Measurements from ENCODE around the gene TCHH. TPM values are rescaled to one million over a fixed set of nuclear protein-coding genes. Genes with fewer than 3 reads are reported as not detected.
"Not testable (repeated sequence)": the region's sequence is repeated elsewhere in the genome, so short reads cannot be mapped to it uniquely, and the experiment has no call there.

The TCHH gene
- total RNA-seq, 4 donors from 2014 or later = under 0.01 to 0.50 (median 0.11) TPM; not detected in 1

DNA sequence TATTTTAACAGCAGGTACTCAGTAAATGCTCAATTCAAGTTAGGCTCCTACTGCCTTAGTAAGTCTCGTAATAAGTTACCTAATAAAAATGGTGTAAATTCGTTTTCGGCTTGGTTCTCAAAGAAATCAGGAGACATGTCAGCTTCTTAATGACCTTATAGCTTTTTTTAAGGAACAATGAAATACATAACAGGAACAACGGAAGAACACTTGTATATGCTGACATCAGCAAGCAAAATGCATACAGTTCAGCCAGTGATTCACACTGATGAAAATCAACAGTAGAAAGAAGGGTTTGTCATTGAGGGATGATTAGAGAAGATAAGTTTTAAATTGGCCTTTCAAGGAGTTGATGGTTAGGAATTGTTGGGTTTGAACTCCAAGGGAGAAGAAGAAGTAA, 30.5 kb upstream of the TCHH start:
- WGBS = 73% methylated on average over 4 of the region's 4 CpGs
- TF ChIP-seq EP300 (IDR thresholded peaks at IDR 0.05) = no peak
- TF ChIP-seq CTCF (IDR thresholded peaks at IDR 0.05) = no peak
- TF ChIP-seq POLR2A (IDR thresholded peaks at IDR 0.05; ENCODE audit: low read depth) = no peak
- TF ChIP-seq POLR2AphosphoS5 (IDR thresholded peaks at IDR 0.05) = no peak
- Histone ChIP-seq H3K27me3 (peaks cover 0 to 19% (median 0%) of the 10 kb centered on the region in 4 donors), H3K4me1 (no peaks in the 10 kb centered on the region), H3K36me3 (no peaks in the 10 kb centered on the region), H3K27ac (replicated peaks in 1 of 4) (no peak overlapping the region), H3K4me3 (no peak overlapping the region), H3K9me3 (peaks cover 0 to 18% (median 16%) of the 10 kb centered on the region in 4 donors)
- DNase-seq (ENCODE audit: extremely low spot score) = no peak
- intact Hi-C loops (cut with DNase I) = no loop called here

DNA sequence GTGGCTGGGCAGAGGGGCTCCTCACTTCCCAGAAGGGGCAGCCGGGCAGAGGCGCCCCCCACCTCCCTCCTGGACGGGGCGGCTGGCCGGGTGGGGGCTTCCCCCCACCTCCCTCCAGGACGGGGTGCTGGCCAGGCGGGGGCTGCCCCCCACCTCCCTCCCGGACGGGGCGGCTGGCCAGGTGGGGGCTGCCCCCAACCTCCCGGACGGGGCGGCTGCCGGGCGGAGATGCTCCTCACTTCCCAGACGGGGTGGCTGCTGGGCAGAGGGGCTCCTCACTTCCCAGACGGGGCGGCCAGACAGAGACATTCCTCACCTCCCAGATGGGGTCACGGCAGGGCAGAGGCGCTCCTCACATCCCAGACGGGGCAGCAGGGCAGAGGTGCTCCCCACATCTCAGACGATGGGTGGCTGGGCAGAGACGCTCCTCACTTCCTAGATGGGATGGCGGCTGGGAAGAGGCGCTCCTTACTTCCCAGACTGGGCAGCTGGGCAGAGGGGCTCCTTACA, 29.5 kb upstream of the TCHH start:
- H3K4me1 ChIP-seq; DNase-seq (ENCODE audit: extremely low spot score); H3K36me3 ChIP-seq; intact Hi-C loops (cut with DNase I); H3K4me3 ChIP-seq; H3K27ac ChIP-seq (replicated peaks in 1 of 4): not testable (repeated sequence)
- Histone ChIP-seq H3K9me3 (peaks cover 0 to 18% (median 16%) of the 10 kb centered on the region in 4 donors), H3K27me3 (peaks cover 0 to 24% (median 0%) of the 10 kb centered on the region in 4 donors)
- WGBS = 88% methylated on average over 8 of the region's 25 CpGs

DNA sequence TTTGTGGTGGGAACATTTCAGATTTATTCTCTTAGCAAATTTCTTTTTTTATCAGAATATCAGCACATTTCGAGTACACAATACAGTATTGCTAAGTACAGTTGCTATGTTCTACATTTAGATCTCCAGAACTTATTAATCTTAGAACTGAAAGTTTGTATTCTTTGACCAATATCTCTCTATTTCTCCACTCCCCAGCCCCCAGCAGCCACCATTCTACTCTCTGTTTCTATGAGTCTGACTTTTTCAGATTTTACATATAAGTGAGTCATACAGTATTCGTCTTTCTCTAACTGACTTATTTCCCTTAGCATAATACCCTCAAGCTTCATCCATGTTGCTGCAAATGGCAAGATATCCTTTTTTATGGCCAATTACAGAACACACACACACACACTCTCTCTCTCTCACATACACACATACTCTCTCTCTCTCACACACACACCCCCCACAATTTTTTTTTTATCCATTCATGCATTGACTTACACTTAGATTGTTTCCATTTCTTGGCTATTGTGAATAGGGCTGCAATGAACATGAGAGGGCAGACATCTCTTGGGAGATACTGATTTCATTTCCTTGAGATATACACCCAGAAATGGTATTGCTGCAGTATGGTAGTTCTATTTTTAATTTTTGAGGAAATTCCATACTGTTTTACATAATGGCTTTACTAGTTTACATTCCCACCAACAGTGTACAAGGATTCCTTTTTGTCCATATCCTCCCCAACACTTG, 28.1 kb upstream of the TCHH start:
- H3K27me3 ChIP-seq = peaks cover 0 to 27% (median 0%) of the 10 kb centered on the region in 4 donors
- no peaks in the 10 kb centered on the region for H3K4me1 ChIP-seq
- H3K4me3 ChIP-seq = no peak overlapping the region
- 54% methylated on average over 2 of the region's 2 CpGs for WGBS
- TF ChIP-seq EP300 (IDR thresholded peaks at IDR 0.05) (no peak), POLR2A (IDR thresholded peaks at IDR 0.05; ENCODE audit: low read depth) (no peak), POLR2AphosphoS5 (IDR thresholded peaks at IDR 0.05) (no peak), CTCF (IDR thresholded peaks at IDR 0.05) (no peak)
- no peak overlapping the region for H3K27ac ChIP-seq (replicated peaks in 1 of 4)
- DNase-seq (ENCODE audit: extremely low spot score) = no peak
- H3K36me3 ChIP-seq = no peaks in the 10 kb centered on the region
- intact Hi-C loops (cut with DNase I) = loop anchor here (2.0 kb wide), 1 partner anchor 39 kb away; no protein-coding TSS in a partner anchor
- H3K9me3 ChIP-seq = peaks cover 0 to 11% (median 10%) of the 10 kb centered on the region in 4 donors

GRCh38 chr1:152141971-152142584, 26.8 kb upstream of the TCHH start:
- TF ChIP-seq POLR2A (IDR thresholded peaks at IDR 0.05; ENCODE audit: low read depth) (no peak), CTCF (IDR thresholded peaks at IDR 0.05) (peak; percentile 59 to 65 (median 62))
- Histone ChIP-seq H3K4me3 (no peak overlapping the region), H3K4me1 (no peaks in the 10 kb centered on the region), H3K27me3 (peaks cover 0 to 21% (median 0%) of the 10 kb centered on the region in 4 donors), H3K9me3 (no peaks in the 10 kb centered on the region), H3K27ac (replicated peaks in 1 of 4) (no peak overlapping the region), H3K36me3 (no peaks in the 10 kb centered on the region)
- peak; percentile 83 for DNase-seq (ENCODE audit: extremely low spot score)
- intact Hi-C loops (cut with DNase I) = loop anchor here (2.0 kb wide), 1 partner anchor 41 kb away; no protein-coding TSS in a partner anchor
- WGBS = 0% methylated on average over 1 of the region's 1 CpG

DNA sequence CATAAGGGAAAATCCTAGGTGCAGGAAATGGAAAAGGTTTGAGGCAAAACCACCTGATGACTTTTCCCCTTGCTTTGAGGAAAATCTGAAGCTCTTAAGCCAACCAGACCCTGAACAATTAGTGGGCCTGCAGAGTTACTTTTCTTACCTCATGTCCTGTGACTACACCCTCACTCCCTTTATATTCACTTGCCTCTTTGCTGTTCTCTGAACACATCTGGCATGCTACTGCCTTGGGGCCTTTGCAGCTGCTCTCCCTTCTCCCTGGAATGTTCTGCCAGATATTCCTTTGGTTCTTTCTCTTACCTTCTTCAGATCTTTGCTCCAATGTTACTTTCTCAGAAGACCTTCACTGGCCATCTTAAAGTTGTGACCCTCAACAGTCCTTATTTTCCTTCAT, 22.0 kb upstream of the TCHH start:
- H3K9me3 ChIP-seq = peaks cover 0 to 17% (median 12%) of the 10 kb centered on the region in 4 donors
- intact Hi-C loops (cut with DNase I) = no loop called here

More for the DNA sequence above, 22.0 kb upstream of the TCHH start:
- no peak overlapping the region for H3K4me3 ChIP-seq
- DNase-seq (ENCODE audit: extremely low spot score) = no peak
- no peak overlapping the region for H3K27ac ChIP-seq (replicated peaks in 1 of 4)
- peaks cover 0 to 13% (median 0%) of the 10 kb centered on the region in 4 donors for H3K27me3 ChIP-seq
- no peaks in the 10 kb centered on the region for H3K36me3 ChIP-seq
- H3K4me1 ChIP-seq = no peaks in the 10 kb centered on the region
- TF ChIP-seq CTCF (IDR thresholded peaks at IDR 0.05) = no peak
- no peak for TF ChIP-seq POLR2A (IDR thresholded peaks at IDR 0.05; ENCODE audit: low read depth)
- no peak for TF ChIP-seq EP300 (IDR thresholded peaks at IDR 0.05)
- no peak for TF ChIP-seq POLR2AphosphoS5 (IDR thresholded peaks at IDR 0.05)
